A549 (cell line): ENCODE data around the gene ZNF785. TPM values are rescaled to one million over a fixed set of nuclear protein-coding genes. Genes with fewer than 3 reads are reported as not detected.

Experiments used
- ATAC-seq, 2 experiments: fragments of 200-7000 bp in 1 of 2; fragments of >200 bp in 1 of 2; cut with Nextera tagmentation in 1 of 2; cut with Tn5 transposase in 1 of 2; 3 replicates each; pipeline versions ENCODE4 v1.8.0 to v1.9.1; 2018 to 2020; ENCODE audit warnings: mild to moderate bottlenecking in 1 of 2, moderate library complexity in 1 of 2
- CTCF ChIA-PET: fragments of 300-600 bp; sonication (Branson Sonifier 250); formaldehyde crosslinking; extraction: SDS; loops from one replicate; lab custom pipeline; 2021; ENCODE audit warnings: antibody characterized with exemption, inconsistent platforms; lab: Yijun Ruan, JAX
- POLR2A ChIA-PET: fragments of 350-600 bp; formaldehyde crosslinking; extraction: SDS; loops from one replicate; lab custom pipeline; 2021; ENCODE audit warnings: antibody characterized with exemption, inconsistent platforms; lab: Yijun Ruan, JAX
- DNase-seq, 2 experiments: peaks; one replicate each; pipeline versions ENCODE4 v3.0.0 to v3.0.0-alpha.2; 2011 to 2016; ENCODE audit warnings: low read depth in 1 of 2, low spot score in 1 of 2
- FAIRE-seq: peaks from 2 replicates; lab custom pipeline; 2011; peaks lifted over from hg19 to GRCh38; lab: Jason Lieb, UNC
- H3K27ac ChIP-seq, 2 experiments: fragments of >200 bp; sonication (Bioruptor Twin); formaldehyde crosslinking; 3 replicates each; pipeline ENCODE4 v1.5.1; 2016 to 2017
- H3K4me1 ChIP-seq: fragments of >200 bp; sonication (Bioruptor Twin); formaldehyde crosslinking; 3 replicates; pipeline ENCODE4 v1.6.1; 2016
- H3K4me2 ChIP-seq: fragments of >200 bp; sonication (Bioruptor Twin); formaldehyde crosslinking; 3 replicates; pipeline ENCODE4 v1.6.1; 2016
- H3K4me3 ChIP-seq: fragments of >200 bp; sonication (Bioruptor Twin); formaldehyde crosslinking; 3 replicates; pipeline ENCODE4 v1.5.1; 2016
- H3K9me3 ChIP-seq: fragments of >200 bp; sonication (Bioruptor Twin); formaldehyde crosslinking; 3 replicates; pipeline ENCODE4 v1.6.1; 2016
- CBX2 ChIP-seq: fragments of 200-600 bp; sonication (generic); IDR thresholded peaks from 2 replicates; pipeline ENCODE4 v1.6.1; 2016; ENCODE audit warnings: low read depth, mild to moderate bottlenecking, borderline replicate concordance
- CBX8 ChIP-seq: fragments of 200-600 bp; sonication (generic); IDR thresholded peaks from 2 replicates; pipeline ENCODE4 v1.6.1; 2016
- CEBPB ChIP-seq, 2 experiments: fragments of >200 bp in 1 of 2; sonication (Bioruptor Twin) in 1 of 2; formaldehyde crosslinking in 1 of 2; IDR thresholded peaks; 2 replicates each; pipeline ENCODE4 v1.6.1; 2012 to 2016
- EP300 ChIP-seq, 2 experiments: fragments of >200 bp; sonication (Bioruptor Twin); formaldehyde crosslinking; IDR thresholded peaks; 2 replicates in 1 of 2; 3 replicates in 1 of 2; pipeline ENCODE4 v1.6.1; 2016 to 2017
- FOXS1 ChIP-seq: fragments of 250-450 bp; sonication (Bioruptor Pico); IDR thresholded peaks from 2 replicates; pipeline ENCODE4 v1.5.0; 2020; ENCODE audit warnings: mild to moderate bottlenecking, moderate library complexity
- HEYL ChIP-seq: fragments of 250-450 bp; sonication (Bioruptor Pico); IDR thresholded peaks from 2 replicates; pipeline ENCODE4 v1.8.0; 2021; ENCODE audit warnings: mild to moderate bottlenecking, moderate library complexity
- HOXA7 ChIP-seq: fragments of 250-450 bp; sonication (Bioruptor Pico); IDR thresholded peaks from 2 replicates; pipeline ENCODE4 v1.5.0; 2020; ENCODE audit warnings: mild to moderate bottlenecking, moderate library complexity
- KDM1A ChIP-seq: fragments of 200-600 bp; sonication (generic); IDR thresholded peaks from 2 replicates; pipeline ENCODE4 v1.6.1; 2016; ENCODE audit warnings: low read depth, mild to moderate bottlenecking
- KDM5A ChIP-seq: fragments of 200-600 bp; sonication (generic); IDR thresholded peaks from 2 replicates; pipeline ENCODE4 v1.6.1; 2016; ENCODE audit warnings: antibody characterized with exemption, mild to moderate bottlenecking
- MAFK ChIP-seq: fragments of 450-650 bp; IDR thresholded peaks from 2 replicates; pipeline ENCODE4 v1.6.1; 2014; ENCODE audit not compliant: partially characterized antibody
- NFE2L2 ChIP-seq: fragments of 150-350 bp; conservative IDR thresholded peaks from 2 replicates; pipeline ENCODE4 v1.6.1; 2014; ENCODE audit warnings: low read length
- NPAS2 ChIP-seq: fragments of 250-450 bp; sonication (Bioruptor Pico); IDR thresholded peaks from 2 replicates; pipeline ENCODE4 v1.8.0; 2022; ENCODE audit warnings: mild to moderate bottlenecking, moderate library complexity, borderline replicate concordance
- NR3C1 ChIP-seq: fragments of >200 bp; sonication (Bioruptor Twin); formaldehyde crosslinking; IDR thresholded peaks from 3 replicates; pipeline ENCODE4 v1.6.1; 2017
- RARB ChIP-seq: fragments of 250-450 bp; sonication (Bioruptor Pico); IDR thresholded peaks from 2 replicates; pipeline ENCODE4 v1.8.0; 2021; ENCODE audit warnings: mild to moderate bottlenecking, moderate library complexity
- SMC3 ChIP-seq: fragments of >200 bp; sonication (Bioruptor Twin); formaldehyde crosslinking; IDR thresholded peaks from 3 replicates; pipeline ENCODE4 v1.6.1; 2018; ENCODE audit warnings: inconsistent platforms
- TP53 ChIP-seq: fragments of 250-450 bp; sonication (Bioruptor Pico); IDR thresholded peaks from 2 replicates; pipeline ENCODE4 v1.5.0; 2021; ENCODE audit warnings: mild to moderate bottlenecking, moderate library complexity
- ZC3H11A ChIP-seq: fragments of 450-650 bp; IDR thresholded peaks from 2 replicates; pipeline ENCODE4 v1.6.1; 2014; ENCODE audit warnings: antibody characterized with exemption, mild to moderate bottlenecking
- ZFP36 ChIP-seq: fragments of 450-650 bp; IDR thresholded peaks from 2 replicates; pipeline ENCODE4 v1.6.1; 2014; ENCODE audit warnings: borderline replicate concordance; ENCODE audit not compliant: partially characterized antibody
- WGBS: methylation state at CpG from one replicate; pipeline ENCODE4 v1.1.6; 2017; ENCODE audit errors: missing lambda C conversion rate; 5-methylcytosine and 5-hydroxymethylcytosine counted together
- polyA plus RNA-seq, 4 experiments: library from polyadenylated mRNA; depleted of rRNA in 3 of 4; stranded (reverse); fragments of >200 nt; fragmentation: RNase III in 1 of 4; extraction: RNeasy Plus Mini Kit Qiagen cat#74134 plus additional on column Dnase treatment in 1 of 4; gene quantifications; 2 replicates in 3 of 4; 3 replicates in 1 of 4; pipeline ENCODE4 v1.2.3, GENCODE V29; 2011 to 2017
- TF ChIP-seq, protein P1 (sequence below): fragments of >200 bp; sonication (Bioruptor Twin); formaldehyde crosslinking; IDR thresholded peaks from 3 replicates; pipeline ENCODE4 v1.5.1; 2016
- TF ChIP-seq, protein P2 (sequence below): fragments of >200 bp; sonication (Bioruptor Twin); formaldehyde crosslinking; IDR thresholded peaks from 2 replicates; pipeline ENCODE4 v1.6.1; 2016
- TF ChIP-seq, protein P3 (sequence below): IDR thresholded peaks from 2 replicates; pipeline ENCODE4 v1.6.1; 2012
- TF ChIP-seq, protein P4 (sequence below): fragments of 450-650 bp; IDR thresholded peaks from 2 replicates; pipeline ENCODE4 v1.6.1; 2014; ENCODE audit warnings: antibody characterized with exemption
- TF ChIP-seq, protein P5 (sequence below): fragments of 150-350 bp; IDR thresholded peaks from 2 replicates; pipeline ENCODE4 v1.6.1; 2014; ENCODE audit warnings: low read depth, mild to moderate bottlenecking, low read length

Gene ZNF785
- polyA plus RNA-seq, 2 of the 4 experiments (the other 2 are of a cell fraction), result not detected

DNA sequence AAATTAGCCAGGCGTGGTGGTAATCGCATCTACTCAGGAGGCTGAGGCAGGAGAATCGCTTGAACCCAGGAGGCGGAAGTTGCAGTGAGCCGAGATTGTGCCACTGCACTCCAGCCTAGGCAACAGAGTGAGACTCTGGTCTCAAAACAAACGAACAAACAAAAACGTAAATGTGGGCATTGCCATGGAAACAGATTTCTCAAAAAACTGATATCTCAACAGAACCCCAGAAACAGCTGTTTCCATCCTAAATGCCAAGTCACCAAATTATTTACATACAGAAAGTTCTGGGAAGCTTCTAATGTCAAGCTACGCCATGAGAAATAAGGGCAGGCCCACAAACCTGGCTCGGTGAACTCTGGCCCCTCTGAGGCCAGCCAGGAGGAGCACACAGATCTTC is 40.7 kb upstream of the ZNF785 start:
- Histone ChIP-seq H3K4me1 (no peaks in the 10 kb centered on the region), H3K4me3 (no peak overlapping the region), H3K9me3 (no peaks in the 10 kb centered on the region), H3K4me2 (no peak overlapping the region), H3K27ac (no peak overlapping the region)
- whole genome bisulfite sequencing, result 91% methylated on average over 9 of the region's 9 CpGs
- no peak for DNase-seq
- no peak for FAIRE-seq
- TF ChIP-seq FOXS1 (CRISPR knock-in tag) (no peak), NPAS2 (no peak), CEBPB (IDR thresholded peaks at IDR 0.05) (no peak), ZC3H11A (no peak), HOXA7 (no peak), NFE2L2 (no peak)
- TF ChIP-seq, protein P1, sequence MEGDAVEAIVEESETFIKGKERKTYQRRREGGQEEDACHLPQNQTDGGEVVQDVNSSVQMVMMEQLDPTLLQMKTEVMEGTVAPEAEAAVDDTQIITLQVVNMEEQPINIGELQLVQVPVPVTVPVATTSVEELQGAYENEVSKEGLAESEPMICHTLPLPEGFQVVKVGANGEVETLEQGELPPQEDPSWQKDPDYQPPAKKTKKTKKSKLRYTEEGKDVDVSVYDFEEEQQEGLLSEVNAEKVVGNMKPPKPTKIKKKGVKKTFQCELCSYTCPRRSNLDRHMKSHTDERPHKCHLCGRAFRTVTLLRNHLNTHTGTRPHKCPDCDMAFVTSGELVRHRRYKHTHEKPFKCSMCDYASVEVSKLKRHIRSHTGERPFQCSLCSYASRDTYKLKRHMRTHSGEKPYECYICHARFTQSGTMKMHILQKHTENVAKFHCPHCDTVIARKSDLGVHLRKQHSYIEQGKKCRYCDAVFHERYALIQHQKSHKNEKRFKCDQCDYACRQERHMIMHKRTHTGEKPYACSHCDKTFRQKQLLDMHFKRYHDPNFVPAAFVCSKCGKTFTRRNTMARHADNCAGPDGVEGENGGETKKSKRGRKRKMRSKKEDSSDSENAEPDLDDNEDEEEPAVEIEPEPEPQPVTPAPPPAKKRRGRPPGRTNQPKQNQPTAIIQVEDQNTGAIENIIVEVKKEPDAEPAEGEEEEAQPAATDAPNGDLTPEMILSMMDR, result no peak
- POLR2A ChIA-PET, result no interaction called here
- no peak for ATAC-seq
- CTCF ChIA-PET, result interaction anchor here (1.1 to 8.3 kb wide), 4 partner anchors 13 to 197 kb away, joined by 6 to 120 read pairs (median 16); partner anchors contain the start of genes DCTPP1 and ZNF689

DNA sequence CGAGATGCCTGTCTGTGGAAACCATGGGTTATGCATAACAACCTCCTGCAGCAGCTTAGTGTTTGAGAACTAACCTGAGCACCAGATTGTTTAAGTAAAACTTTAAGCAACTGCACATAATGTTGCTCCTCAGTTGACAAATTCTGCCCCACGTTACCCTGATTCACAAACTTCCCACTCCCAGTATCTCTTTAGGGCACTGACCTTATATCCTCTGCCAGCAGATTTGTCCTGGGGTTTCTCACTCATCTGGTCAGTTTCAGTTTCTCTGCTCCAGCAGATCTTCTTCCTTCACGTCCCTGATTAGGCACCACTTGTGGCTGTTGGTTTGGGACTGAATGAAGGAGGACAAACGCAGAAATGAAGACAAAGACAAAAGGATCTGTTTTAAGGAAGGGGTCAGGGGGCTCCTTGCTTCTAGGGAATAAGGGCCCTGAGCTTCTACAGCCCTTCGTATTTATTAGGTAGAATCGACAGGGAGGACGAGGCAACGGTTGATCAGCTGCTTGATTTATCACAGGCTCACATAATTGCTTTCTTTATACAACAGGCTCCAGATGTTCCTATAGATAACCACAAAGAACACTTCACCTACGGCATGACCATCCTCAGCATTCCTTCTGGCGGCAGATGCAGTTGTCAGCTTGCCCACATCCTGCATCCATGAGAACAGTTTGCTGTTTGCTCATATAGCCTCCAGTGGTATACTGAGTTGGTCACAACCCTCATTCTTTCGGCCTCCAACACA is 38.2 kb upstream of the ZNF785 start:
- FAIRE-seq (no peak), ATAC-seq (0 out of 6 replicates have a peak, but pooled peaks of 1 of the 2 experiments have one; percentile 30), DNase-seq (no peak)
- Histone ChIP-seq H3K9me3 (no peaks in the 10 kb centered on the region), H3K4me3 (no peak overlapping the region), H3K27ac (no peak overlapping the region), H3K4me2 (no peak overlapping the region), H3K4me1 (no peaks in the 10 kb centered on the region)
- no peak for TF ChIP-seq RARB
- no peak for TF ChIP-seq CEBPB (IDR thresholded peaks at IDR 0.05)
- TF ChIP-seq SMC3, result no peak
- TF ChIP-seq, protein P2, sequence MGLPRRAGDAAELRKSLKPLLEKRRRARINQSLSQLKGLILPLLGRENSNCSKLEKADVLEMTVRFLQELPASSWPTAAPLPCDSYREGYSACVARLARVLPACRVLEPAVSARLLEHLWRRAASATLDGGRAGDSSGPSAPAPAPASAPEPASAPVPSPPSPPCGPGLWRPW, result no peak
- TF ChIP-seq KDM1A, result no peak
- no peak for TF ChIP-seq TP53
- TF ChIP-seq, protein P3, sequence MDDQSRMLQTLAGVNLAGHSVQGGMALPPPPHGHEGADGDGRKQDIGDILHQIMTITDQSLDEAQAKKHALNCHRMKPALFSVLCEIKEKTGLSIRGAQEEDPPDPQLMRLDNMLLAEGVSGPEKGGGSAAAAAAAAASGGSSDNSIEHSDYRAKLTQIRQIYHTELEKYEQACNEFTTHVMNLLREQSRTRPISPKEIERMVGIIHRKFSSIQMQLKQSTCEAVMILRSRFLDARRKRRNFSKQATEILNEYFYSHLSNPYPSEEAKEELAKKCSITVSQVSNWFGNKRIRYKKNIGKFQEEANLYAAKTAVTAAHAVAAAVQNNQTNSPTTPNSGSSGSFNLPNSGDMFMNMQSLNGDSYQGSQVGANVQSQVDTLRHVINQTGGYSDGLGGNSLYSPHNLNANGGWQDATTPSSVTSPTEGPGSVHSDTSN, result no peak
- TF ChIP-seq EP300 (IDR thresholded peaks at IDR 0.05), result no peak
- no peak for TF ChIP-seq KDM5A
- ChIA-PET POLR2A (interaction anchor here (0.6 kb wide), 1 partner anchor 11 kb away, joined by 6 read pairs; no protein-coding TSS in a partner anchor), CTCF (interaction anchor here (1.0 to 1.9 kb wide), 4 partner anchors 8 to 66 kb away, joined by 3 to 11 read pairs (median 4); no protein-coding TSS in a partner anchor)
- 72% methylated on average over 11 of the region's 11 CpGs for WGBS

DNA sequence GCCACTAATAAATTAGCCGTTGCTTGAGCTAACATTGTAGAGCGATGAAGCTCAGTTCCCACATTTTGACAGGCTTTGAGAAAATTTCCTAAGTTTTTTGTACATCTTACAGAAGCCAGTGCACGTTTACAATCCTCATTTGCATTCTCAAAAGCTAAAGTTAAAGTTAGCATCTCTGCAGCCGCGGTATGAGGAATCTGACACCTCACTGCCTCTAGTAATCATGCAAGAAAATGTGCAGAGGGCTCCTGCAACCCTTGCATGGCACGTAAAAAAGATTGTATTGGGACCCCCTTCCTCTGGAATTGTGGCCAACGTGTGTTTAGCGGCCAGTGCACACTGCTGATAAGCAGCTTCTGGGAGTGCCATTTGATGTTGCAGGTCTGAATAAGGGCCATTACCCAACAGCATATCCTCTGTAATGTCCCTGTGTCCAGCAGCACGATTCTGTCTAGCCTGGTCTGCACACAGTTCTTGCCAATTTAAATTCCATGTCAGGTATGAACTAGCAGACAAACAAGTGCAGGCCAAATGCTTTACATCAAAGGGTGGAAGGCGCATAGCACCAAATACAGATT is 37.0 kb upstream of the ZNF785 start:
- no peak overlapping the region for H3K4me3 ChIP-seq
- ATAC-seq, result no peak
- no peak for TF ChIP-seq NR3C1
- no peak for TF ChIP-seq MAFK
- TF ChIP-seq CBX2, result no peak
- TF ChIP-seq, protein P4, sequence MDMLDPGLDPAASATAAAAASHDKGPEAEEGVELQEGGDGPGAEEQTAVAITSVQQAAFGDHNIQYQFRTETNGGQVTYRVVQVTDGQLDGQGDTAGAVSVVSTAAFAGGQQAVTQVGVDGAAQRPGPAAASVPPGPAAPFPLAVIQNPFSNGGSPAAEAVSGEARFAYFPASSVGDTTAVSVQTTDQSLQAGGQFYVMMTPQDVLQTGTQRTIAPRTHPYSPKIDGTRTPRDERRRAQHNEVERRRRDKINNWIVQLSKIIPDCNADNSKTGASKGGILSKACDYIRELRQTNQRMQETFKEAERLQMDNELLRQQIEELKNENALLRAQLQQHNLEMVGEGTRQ, result no peak
- TF ChIP-seq, protein P5, sequence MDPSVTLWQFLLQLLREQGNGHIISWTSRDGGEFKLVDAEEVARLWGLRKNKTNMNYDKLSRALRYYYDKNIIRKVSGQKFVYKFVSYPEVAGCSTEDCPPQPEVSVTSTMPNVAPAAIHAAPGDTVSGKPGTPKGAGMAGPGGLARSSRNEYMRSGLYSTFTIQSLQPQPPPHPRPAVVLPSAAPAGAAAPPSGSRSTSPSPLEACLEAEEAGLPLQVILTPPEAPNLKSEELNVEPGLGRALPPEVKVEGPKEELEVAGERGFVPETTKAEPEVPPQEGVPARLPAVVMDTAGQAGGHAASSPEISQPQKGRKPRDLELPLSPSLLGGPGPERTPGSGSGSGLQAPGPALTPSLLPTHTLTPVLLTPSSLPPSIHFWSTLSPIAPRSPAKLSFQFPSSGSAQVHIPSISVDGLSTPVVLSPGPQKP, result no peak
- no peak for TF ChIP-seq KDM1A
- no peak for TF ChIP-seq HEYL (CRISPR knock-in tag)
- no peak for TF ChIP-seq CBX8
- no peak for TF ChIP-seq NFE2L2
- TF ChIP-seq ZFP36, result no peak
- TF ChIP-seq, all 56 proteins: peak for 0
- WGBS, result 59% methylated on average over 10 of the region's 10 CpGs
- Histone ChIP-seq H3K9me3 (no peaks in the 10 kb centered on the region), H3K4me2 (no peak overlapping the region), H3K4me1 (no peaks in the 10 kb centered on the region), H3K27ac (no peak overlapping the region)
- FAIRE-seq, result no peak
- ChIA-PET CTCF (interaction anchor here (1.9 to 5.6 kb wide), 4 partner anchors 9 to 192 kb away, joined by 4 to 20 read pairs (median 12); partner anchors contain the start of gene DCTPP1), POLR2A (no interaction called here)
- no peak for DNase-seq
